Ascending aorta (tissue), 2 donors: ENCODE results near the gene PLSCR3. TPM values are rescaled to one million over a fixed set of nuclear protein-coding genes. Genes with fewer than 3 reads are reported as not detected.

ENCODE experiments used
- DNase-seq, 2 donors: peaks; one replicate each; pipeline ENCODE4 v3.0.0-alpha.2; 2019; ENCODE audit warnings: low spot score in 2 of 2
- H3K27ac ChIP-seq, 2 donors: fragments of 200-600 bp; sonication (generic); one replicate each; pipeline ENCODE4 v1.5.1; 2016 to 2017; ENCODE audit warnings: mild to moderate bottlenecking in 1 of 2
- H3K27me3 ChIP-seq: fragments of 200-600 bp; sonication (generic); one replicate; pipeline ENCODE4 v1.5.1; 2017
- H3K36me3 ChIP-seq, 2 donors: fragments of 200-600 bp; sonication (generic); one replicate each; pipeline ENCODE4 v1.5.1; 2016
- H3K4me1 ChIP-seq, 2 donors: fragments of 200-600 bp; sonication (generic); one replicate each; pipeline ENCODE4 v1.5.1; 2016 to 2017; ENCODE audit warnings: mild to moderate bottlenecking in 1 of 2
- H3K4me3 ChIP-seq, 2 donors: fragments of 200-600 bp; sonication (generic); one replicate each; pipeline ENCODE4 v1.5.1; 2016 to 2017; ENCODE audit warnings: mild to moderate bottlenecking in 1 of 2
- H3K9me3 ChIP-seq, 2 donors: fragments of 200-600 bp; sonication (generic); one replicate each; pipeline ENCODE4 v1.5.1; 2016
- intact Hi-C: fragments of 100-400 bp; cut with DNase I; formaldehyde crosslinking; loops from one replicate; pipeline ENCODE4 v1.15.1; 2023
- total RNA-seq: library from RNA; depleted of rRNA; stranded (reverse); fragments of >200 nt; gene quantifications from one replicate; pipeline ENCODE4 v1.1.0, GENCODE V29; 2016
- TF ChIP-seq, protein P1 (sequence below), 3 experiments: fragments of 200-600 bp in 2 of 3; fragments of 450-650 bp in 1 of 3; sonication (generic) in 2 of 3; IDR thresholded peaks; one replicate each; pipeline ENCODE4 v1.5.1; 2016 to 2019; ENCODE audit warnings: antibody characterized with exemption in 3 of 3, mild to moderate bottlenecking in 1 of 3, moderate library complexity in 1 of 3

The PLSCR3 gene
- total RNA-seq, 1 donor from 2014 or later = 297 TPM

DNA sequence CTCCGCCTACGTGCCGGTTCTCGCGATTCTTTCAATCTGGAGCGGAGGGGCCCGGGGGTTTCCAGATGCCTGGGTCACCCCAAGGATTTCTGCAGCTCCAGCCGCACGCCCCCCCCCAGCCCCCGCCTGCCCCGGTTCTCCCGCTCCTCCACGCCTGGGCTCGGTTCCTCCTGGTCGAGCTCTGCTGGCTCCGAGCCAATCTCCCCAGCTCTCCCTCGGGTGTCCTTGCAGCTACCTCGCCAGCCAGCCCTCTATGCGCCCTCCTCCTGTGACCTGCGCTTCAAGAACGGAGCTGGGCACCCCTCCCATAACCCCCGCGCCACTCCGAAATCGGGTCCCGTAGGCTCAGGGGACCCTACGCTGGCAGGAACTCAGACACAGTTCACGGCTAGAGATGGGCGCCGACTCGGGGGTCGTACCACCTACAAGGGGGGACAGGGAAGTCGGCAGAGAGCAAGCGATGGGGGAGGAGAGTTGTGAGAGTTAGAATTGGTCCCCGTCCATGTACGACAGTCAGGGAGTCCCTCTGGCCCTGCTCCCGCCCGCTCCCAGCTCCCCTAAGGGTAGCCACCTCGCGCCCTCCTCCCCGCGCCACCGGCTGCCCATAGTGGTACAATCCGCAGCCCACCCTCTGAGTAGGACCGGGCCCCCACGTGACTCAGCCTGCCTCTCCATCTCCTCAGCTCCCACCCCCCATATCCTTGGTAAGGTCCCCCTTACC, 45.9 kb upstream of the PLSCR3 start:
- DNase-seq = peak in 1 of 2 donors; percentile 73
- Histone ChIP-seq H3K9me3 (no peaks in the 10 kb centered on the region), H3K4me1 (peaks cover 22 to 45% of the 10 kb centered on the region in 2 donors), H3K27ac (no peak overlapping the region), H3K36me3 (no peaks in the 10 kb centered on the region), H3K4me3 (peak overlapping the region; percentile 51 to 53), H3K27me3 (peaks cover 14% of the 10 kb centered on the region)
- intact Hi-C loops = no loop called here
- TF ChIP-seq, protein P1, sequence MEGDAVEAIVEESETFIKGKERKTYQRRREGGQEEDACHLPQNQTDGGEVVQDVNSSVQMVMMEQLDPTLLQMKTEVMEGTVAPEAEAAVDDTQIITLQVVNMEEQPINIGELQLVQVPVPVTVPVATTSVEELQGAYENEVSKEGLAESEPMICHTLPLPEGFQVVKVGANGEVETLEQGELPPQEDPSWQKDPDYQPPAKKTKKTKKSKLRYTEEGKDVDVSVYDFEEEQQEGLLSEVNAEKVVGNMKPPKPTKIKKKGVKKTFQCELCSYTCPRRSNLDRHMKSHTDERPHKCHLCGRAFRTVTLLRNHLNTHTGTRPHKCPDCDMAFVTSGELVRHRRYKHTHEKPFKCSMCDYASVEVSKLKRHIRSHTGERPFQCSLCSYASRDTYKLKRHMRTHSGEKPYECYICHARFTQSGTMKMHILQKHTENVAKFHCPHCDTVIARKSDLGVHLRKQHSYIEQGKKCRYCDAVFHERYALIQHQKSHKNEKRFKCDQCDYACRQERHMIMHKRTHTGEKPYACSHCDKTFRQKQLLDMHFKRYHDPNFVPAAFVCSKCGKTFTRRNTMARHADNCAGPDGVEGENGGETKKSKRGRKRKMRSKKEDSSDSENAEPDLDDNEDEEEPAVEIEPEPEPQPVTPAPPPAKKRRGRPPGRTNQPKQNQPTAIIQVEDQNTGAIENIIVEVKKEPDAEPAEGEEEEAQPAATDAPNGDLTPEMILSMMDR (IDR thresholded peaks at IDR 0.05) = no peak

DNA sequence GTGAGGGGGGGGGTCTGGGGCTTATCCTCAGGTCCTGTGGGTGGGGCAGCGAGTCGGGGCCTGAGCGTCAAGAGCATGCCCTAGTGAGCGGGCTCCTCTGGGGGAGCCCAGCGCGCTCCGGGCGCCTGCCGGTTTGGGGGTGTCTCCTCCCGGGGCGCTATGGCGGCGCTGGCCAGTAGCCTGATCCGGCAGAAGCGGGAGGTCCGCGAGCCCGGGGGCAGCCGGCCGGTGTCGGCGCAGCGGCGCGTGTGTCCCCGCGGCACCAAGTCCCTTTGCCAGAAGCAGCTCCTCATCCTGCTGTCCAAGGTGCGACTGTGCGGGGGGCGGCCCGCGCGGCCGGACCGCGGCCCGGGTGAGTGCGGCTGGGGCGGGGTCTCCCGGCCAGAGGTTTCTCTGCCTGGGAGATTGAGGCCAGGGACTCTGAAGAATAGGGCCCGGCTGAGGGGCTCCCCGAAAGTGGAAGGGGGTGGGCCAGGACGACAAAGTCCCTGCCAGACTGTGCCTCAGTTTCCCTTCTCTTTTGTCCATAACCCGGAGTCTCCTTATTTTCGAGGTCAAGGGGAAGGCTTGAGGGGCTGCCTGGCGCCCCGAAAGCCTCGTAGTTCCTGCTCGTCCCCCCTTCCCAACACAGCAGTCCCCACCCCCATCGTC, 45.3 kb upstream of the PLSCR3 start, which contains the start of gene FGF11:
Gene FGF11, plus strand, starts transcription at position 51 of the 651 bp plus-strand sequence. Its CDS starts 109 bp downstream, at position 160.
- Histone ChIP-seq H3K27me3 (peaks cover 14% of the 10 kb centered on the region), H3K4me1 (peaks cover 18 to 39% of the 10 kb centered on the region in 2 donors), H3K4me3 (peak within 1 kb of the TSS; percentile 51 to 69), H3K9me3 (no peaks in the 10 kb centered on the region), H3K36me3 (no peaks in the 10 kb centered on the region), H3K27ac (no peak within 1 kb of the TSS)
- TF ChIP-seq, protein P1 (IDR thresholded peaks at IDR 0.05) = no peak
- intact Hi-C loops = no loop called here
- no peak for DNase-seq

DNA sequence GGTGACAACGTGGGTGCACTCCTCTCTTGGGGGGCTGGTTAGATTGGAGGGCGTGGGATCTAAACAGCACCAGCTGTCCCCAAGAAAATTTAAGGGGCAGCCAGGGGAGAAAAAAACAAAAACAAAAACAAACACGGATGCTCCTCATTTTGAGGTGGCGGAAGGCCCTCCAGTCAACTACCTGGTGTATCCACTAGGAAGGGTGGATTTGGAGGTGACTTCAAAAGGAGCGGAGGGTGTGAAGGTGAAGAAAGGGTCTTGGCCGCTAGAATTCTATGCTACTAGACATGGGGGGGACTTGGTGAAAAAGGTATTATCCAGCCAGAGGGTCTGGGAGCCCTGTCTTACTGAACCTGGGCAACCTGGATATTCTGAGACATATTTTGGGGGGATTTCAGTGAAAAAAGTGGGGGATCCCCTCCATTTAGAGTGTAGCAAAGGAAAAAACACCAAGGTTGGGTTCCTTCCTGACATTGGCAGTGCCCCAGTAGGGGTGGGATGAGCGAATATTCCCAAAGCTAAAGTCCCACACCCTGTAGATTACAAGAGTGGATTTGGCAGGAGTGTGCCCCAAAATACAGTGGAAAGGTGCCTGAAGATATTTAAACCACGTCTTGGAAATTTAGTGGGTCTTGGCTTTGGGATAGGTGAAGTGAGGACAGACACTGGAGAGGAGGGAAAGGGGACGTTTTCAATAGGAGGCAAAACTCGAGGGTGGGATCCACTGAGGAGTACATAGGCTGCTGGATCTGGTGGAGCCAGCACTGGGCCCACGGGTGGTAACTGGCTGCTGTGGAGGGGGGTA, 44.5 kb upstream of the PLSCR3 start:
- no peaks in the 10 kb centered on the region for H3K9me3 ChIP-seq
- peaks cover 18 to 36% of the 10 kb centered on the region in 2 donors for H3K4me1 ChIP-seq
- DNase-seq = no peak
- TF ChIP-seq, protein P1 (IDR thresholded peaks at IDR 0.05) = no peak
- peaks cover 14% of the 10 kb centered on the region for H3K27me3 ChIP-seq
- intact Hi-C loops = loop anchor here (1.0 kb wide), 1 partner anchor 83 kb away; no protein-coding TSS in a partner anchor
- peak overlapping the region; percentile 51 to 69 for H3K4me3 ChIP-seq
- H3K36me3 ChIP-seq = no peaks in the 10 kb centered on the region
- no peak overlapping the region for H3K27ac ChIP-seq

DNA sequence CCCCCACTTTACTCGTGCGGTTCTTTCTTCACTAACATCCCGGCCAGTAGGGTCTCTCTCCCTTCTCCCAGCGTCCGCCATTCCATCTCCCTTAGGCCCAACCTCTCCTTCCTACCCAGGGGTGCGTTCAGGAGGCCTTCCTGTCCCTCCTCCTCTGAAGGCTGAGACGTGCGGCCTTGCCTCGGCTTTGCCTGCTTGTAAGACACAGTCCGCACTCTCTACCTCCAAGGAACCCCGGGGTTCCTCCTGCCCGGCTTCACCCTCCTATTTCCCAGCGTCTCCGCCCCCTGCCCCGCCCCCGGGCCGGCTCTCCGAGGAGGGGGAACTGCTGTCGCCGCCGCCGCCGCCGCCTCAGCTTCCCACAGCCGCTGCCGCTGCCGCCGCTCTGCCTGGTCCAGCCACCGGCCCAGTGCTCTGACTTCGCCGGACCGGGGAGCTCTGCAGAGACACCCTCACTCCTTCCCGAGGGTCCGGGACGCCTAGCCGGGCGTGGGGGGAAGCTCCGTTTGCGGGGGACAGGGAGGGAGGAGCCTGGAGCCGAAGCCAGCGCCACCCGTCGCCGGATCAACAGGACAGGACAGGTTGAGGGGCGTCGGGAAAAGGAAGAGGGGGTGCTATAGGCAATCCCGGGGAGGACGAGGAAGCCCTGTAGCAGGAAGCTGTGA, 43.8 kb upstream of the PLSCR3 start:
- H3K27me3 ChIP-seq = peaks cover 14% of the 10 kb centered on the region
- intact Hi-C loops = loop anchor here (1.0 to 2.0 kb wide), 4 partner anchors 17 to 123 kb away; partner anchors contain the start of genes POLR2A and SENP3
- peak overlapping the region; percentile 45 to 69 for H3K4me3 ChIP-seq
- no peaks in the 10 kb centered on the region for H3K36me3 ChIP-seq
- H3K4me1 ChIP-seq = peaks cover 18 to 36% of the 10 kb centered on the region in 2 donors
- H3K27ac ChIP-seq = peak overlapping the region in 1 of 2 donors; percentile 25
- DNase-seq = no peak
- TF ChIP-seq, protein P1 (IDR thresholded peaks at IDR 0.05) = no peak
- no peaks in the 10 kb centered on the region for H3K9me3 ChIP-seq

DNA sequence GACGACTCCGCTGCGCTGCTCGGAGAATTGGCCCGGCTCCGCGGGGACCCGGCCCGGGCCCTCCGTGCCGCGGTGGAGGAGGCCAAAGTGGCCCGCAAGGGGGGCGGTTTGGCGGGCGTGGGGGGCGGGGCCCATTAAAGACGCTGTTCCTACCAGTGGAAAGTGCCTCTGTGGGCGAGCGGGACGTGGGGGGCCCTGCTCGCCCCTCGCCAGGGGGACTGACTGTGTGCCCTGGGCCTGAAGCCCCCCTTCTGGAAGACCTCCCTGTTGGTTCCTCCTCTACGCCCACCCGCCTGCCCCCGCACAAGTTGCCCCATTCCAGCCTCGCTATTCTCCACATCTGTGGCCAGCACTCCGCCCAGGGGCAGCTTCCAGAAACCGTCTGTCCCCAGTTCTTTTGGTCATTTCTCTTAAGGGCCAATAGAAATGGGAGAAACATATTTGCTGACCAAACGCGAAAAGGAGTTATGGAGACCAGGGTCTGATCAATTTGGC, 43.1 kb upstream of the PLSCR3 start:
- H3K27ac ChIP-seq = peak overlapping the region in 1 of 2 donors; percentile 45
- H3K4me3 ChIP-seq = peak overlapping the region; percentile 45 to 69
- peaks cover 14% of the 10 kb centered on the region for H3K27me3 ChIP-seq
- TF ChIP-seq, protein P1 (IDR thresholded peaks at IDR 0.05) = no peak
- DNase-seq = no peak
- H3K36me3 ChIP-seq = no peaks in the 10 kb centered on the region
- intact Hi-C loops = loop anchor here (1.0 to 2.0 kb wide), 3 partner anchors 17 to 123 kb away; partner anchors contain the start of genes POLR2A and SENP3
- H3K4me1 ChIP-seq = peaks cover 18 to 36% of the 10 kb centered on the region in 2 donors
- H3K9me3 ChIP-seq = no peaks in the 10 kb centered on the region
